NOMO-1 treated with DMSO at 0.1 percent for 48 hours (cell line): Measurements from ENCODE around the gene CDK5RAP1.
"Not testable (repeated sequence)": the region's sequence is repeated elsewhere in the genome, so short reads cannot be mapped to it uniquely, and the experiment has no call there.

Experiments
- DNase-seq: peaks from one replicate; lab custom pipeline; 2025; ENCODE audit not compliant: unreplicated experiment; lab: John Stamatoyannopoulos, UW

CDK5RAP1 gene

GRCh38 chr20:33419140-33419974 is 18.0 kb upstream of the CDK5RAP1 start:
- DNase-seq: no peak

GRCh38 chr20:33418033-33418432 is 16.7 kb upstream of the CDK5RAP1 start:
- no peak for DNase-seq

- DNase-seq: peak; percentile 2
These were observed 14.6 kb upstream of the CDK5RAP1 start for GRCh38 chr20:33415948-33416347.

- no peak for DNase-seq
These were observed 11.1 kb upstream of the CDK5RAP1 start for GRCh38 chr20:33412484-33412838.

GRCh38 chr20:33411711-33412483 is 10.6 kb upstream of the CDK5RAP1 start:
- no peak for DNase-seq

- DNase-seq: no peak
These were observed 9.9 kb upstream of the CDK5RAP1 start for GRCh38 chr20:33411242-33411641.

- no peak for DNase-seq
These were observed 8.9 kb upstream of the CDK5RAP1 start for GRCh38 chr20:33410081-33410742.

- DNase-seq: no peak
These were observed 7.7 kb upstream of the CDK5RAP1 start for GRCh38 chr20:33408716-33409654.

- no peak for DNase-seq
These were observed 7.0 kb upstream of the CDK5RAP1 start for GRCh38 chr20:33408313-33408712.

- DNase-seq: no peak
These were observed 6.5 kb upstream of the CDK5RAP1 start for GRCh38 chr20:33407796-33408195.

GRCh38 chr20:33407251-33407650 is 5.9 kb upstream of the CDK5RAP1 start:
- DNase-seq: peak; percentile 46

GRCh38 chr20:33404281-33404680 is 3.0 kb upstream of the CDK5RAP1 start:
- DNase-seq: no peak

GRCh38 chr20:33401921-33402369 is 626 bp upstream of the CDK5RAP1 start:
- DNase-seq: peak; percentile 14

- DNase-seq: no peak
These were observed 521 bp downstream of the CDK5RAP1 start for GRCh38 chr20:33400812-33401183.

- peak; percentile 41 for DNase-seq
These were observed 1.4 kb downstream of the CDK5RAP1 start for GRCh38 chr20:33399924-33400323.

GRCh38 chr20:33394718-33395117 is 6.6 kb downstream of the CDK5RAP1 start:
- no peak for DNase-seq

GRCh38 chr20:33393609-33394008 is 7.7 kb downstream of the CDK5RAP1 start:
- no peak for DNase-seq

GRCh38 chr20:33391722-33392415 is 9.4 kb downstream of the CDK5RAP1 start:
- no peak for DNase-seq

- DNase-seq: not testable (repeated sequence)
These were observed 12.0 kb downstream of the CDK5RAP1 start for GRCh38 chr20:33389326-33389725.

- DNase-seq: no peak
These were observed 13.1 kb downstream of the CDK5RAP1 start for GRCh38 chr20:33388268-33388667.
